DMS153 treated with DMSO at 0.1 percent for 48 hours (cell line): Measurements from ENCODE around the gene ZNF682.
"Not testable (repeated sequence)": the region's sequence is repeated elsewhere in the genome, so short reads cannot be mapped to it uniquely, and the experiment has no call there.

Experiments
- DNase-seq: peaks from one replicate; lab custom pipeline; 2025; ENCODE audit not compliant: unreplicated experiment; lab: John Stamatoyannopoulos, UW

ZNF682 gene

DNA sequence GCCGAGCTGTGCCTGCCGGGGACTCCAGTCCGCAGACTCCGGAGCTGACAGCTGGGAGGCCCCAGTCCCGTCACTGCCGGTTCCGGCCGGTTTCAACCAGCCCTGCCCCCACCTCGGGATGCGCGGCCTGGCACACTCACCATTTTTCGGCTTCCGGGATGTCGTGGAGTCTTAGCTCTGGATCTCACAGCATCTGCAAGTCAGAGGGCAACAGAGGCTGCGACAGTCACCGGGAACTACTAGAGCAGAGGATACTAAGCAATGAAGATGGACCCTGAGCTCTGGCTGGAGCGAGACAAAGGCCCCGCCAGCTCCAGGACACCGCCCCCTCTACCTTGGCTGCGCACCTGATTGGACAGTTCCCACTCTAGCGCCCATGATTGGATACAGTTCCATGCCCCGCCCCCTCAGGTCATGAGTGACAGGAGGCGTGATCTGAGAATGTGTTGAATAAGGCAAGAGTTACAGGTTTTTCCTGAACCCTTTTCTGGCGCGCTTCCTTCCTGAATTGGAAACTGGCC lies at the start of gene ZNF682:
Gene ZNF682 (minus strand): TSS at position 303 of the 521 bp plus-strand sequence. CDS start 160 bp downstream, at position 143.
- DNase-seq: peak; percentile 89

DNA sequence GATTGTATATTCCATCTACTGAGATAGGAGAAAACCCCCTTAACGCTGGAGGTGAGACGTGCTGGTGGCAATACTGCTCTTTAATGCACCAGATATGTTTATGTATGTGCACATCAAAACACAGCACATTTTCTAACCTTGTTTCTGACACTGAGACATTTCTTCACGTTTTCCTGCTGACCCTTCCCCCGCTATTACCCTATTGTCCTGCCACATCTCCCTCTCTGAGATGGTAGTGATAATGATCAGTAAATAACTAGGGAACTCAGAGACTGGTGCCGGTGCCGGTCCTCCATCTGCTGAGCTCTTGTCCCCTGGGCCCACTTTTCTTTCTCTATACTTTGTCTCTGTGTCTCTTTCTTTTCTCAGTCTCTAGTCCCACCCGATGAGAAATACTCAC lies 43.6 kb upstream of the ZNF682 start:
- not testable (repeated sequence) for DNase-seq

DNA sequence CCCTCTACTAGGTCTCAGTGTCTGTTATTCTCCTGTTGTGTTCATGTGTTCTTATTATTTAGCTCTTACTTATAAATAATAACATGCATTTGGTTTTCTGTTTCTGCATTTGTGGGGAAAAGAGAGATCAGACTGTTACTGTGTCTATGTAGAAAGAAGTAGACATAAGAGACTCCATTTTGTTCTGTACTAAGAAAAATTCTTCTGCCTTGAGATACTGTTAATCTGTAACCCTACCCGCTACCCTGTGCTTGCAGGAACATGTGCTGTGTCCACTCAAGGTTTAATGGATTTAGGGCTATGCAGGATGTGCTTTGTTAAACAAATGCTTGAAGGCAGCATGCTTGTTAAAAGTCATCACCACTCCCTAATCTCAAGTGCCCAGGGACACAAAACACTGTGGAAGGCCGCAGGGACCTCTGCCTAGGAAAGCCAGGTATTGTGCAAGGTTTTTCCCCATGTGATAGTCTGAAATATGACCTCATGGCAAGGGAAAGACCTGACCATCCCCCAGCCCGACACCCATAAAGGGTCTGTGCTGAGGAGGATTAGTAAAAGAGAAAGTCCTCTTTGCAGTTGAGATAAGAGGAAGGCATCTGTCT lies 43.0 kb upstream of the ZNF682 start:
- not testable (repeated sequence) for DNase-seq

DNA sequence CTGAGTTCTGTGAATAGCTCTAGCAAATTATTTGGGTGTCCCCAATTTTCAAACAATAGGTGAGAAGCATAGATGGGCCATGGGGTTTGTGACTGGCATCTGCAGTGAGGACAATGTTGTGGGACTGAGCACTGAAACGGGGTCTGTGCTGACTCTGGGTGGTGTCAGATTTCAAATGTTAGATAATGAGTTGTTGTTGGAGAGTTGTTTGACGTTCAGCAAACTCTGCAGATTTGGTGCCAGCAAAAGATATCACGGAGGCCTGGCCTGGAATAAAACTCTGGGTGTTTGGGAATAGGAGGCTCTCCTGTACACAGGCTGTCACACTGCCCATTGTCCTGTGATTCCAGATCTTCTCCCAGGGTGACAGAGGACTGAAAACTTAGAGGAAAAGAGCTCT lies 41.4 kb upstream of the ZNF682 start:
- DNase-seq: no peak

DNA sequence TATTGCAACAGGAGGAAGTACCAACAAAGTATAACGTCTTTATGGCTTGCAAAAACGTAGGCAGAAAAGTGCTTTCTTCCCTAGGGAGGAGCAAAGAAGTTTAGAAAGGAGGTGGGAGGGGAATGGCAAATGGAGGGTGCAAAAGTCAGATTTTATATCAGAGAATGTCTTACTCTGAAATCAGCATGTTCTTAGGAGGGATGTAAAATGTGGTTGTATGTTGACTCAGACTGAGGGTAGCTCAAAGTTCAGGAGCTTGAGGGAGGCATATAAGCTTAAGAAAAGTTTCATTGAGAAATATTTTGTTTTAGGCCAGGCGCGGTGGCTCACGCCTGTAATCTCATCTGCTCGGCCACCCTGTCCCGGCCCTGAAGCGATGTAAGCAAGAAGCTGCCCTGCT lies 40.2 kb upstream of the ZNF682 start:
- DNase-seq: no peak

DNA sequence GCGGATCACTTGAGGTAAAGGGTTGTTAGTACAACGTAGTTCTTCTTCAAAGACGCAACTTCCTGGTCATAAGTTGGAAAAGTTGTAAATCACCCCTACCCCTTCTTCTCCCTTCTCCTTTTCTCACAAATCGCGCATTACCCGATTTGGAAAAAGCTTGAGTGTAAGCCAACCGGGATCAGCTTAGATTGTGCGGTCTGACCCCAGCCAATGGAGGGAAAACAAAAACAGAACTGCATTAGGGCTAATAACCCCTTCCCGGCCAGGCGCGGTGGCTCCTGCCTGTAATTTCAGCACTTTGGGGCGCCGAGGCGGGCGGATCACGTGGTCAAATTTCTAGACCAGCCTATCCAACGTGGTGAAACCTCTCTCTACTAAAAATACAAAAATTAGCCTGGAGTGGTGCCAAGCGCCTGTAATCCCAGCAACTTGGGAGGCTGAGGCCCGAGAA lies 39.3 kb upstream of the ZNF682 start:
- no peak for DNase-seq

DNA sequence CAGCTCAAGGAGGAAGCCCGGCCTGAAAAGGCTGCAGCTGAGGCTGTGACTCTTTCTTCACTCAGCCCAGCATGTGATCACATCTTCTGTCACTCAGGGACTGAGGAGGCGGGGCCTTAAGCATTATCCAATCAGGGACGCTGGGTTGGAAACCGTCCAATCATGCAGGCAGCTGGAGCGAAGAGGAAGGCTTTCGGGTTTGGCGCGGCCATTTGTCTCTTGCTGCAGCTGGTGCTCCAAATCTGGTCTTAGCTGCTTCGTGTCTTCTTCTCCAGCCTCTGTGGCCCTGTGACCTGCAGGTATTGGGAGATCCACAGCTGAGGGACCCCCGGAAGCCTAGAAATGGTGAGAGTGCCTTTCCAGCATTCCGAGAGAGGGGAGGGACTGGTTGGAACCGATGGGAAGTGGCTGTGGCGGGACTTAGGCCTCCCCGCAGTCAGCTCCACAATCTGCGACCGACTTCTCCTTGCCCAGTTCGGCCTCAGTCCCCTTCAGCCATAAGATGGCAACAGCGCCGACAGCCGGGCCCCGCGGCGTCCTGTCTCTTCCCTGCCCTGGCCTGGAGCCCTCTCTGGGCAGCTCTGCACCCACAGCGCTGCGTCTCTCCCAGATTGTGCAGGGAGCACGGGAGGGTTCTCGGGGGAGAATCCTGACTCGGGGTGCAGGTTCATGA lies 38.6 kb upstream of the ZNF682 start, which contains the start of gene ZNF90:
Gene ZNF90 (plus strand): TSS at position 210 of the 673 bp plus-strand sequence. CDS start 133 bp downstream, at position 343.
- no peak for DNase-seq

DNA sequence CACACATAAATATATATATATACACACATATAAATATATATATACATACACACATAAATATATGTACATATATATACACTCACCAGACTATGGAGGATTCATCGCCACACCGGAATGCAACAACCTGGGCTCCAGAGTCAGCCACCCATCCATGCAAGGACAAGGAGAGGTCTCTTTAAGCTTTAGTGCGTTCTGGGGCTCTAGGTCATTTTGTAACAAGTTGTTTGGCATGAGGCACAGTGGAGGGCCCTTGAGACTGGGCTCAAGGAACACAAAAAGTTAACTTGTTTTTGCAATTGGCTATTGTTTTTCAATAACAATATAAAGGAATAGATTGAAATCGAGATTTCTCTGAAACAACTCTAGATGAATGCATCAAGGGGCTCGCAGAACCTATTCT lies 33.6 kb upstream of the ZNF682 start:
- no peak for DNase-seq

DNA sequence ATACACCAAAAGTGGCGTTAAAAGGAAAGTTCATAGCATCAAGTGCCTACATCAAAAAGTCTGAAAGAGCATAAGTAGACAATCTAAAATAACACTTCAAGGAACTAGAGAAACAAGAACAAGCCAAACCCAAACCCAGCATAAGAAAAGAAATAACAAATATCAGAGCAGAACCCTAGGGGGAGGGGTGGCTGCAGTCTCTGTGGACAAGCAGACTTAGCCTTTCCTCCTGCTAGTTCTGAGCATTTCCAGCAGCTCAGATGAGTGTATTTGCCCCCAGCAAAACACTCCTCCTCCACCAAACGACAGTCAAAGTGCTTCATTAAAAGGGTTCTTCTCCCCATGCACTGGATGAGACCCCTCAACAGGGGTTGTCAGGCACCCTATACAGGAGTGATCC lies 31.4 kb upstream of the ZNF682 start:
- DNase-seq: no peak

DNA sequence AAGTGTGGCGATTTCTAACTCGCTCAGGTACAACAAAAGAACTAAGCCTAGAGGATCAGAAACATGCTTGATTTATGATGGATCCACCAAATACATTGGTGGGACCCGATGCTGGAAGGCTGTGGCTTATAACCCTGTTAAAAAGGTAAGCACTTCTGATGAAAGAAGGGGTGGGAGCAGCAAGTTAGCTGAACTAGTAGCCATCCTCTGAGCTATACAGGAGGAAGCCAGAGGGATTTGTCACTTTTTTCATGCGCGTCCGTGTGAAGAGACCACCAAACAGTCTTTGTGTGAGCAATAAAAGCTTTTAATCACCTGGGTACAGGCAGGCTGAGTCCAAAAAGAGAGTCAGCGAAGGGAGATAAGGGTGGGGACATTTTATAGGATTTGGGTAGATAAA lies 29.3 kb upstream of the ZNF682 start:
- DNase-seq: not testable (repeated sequence)

DNA sequence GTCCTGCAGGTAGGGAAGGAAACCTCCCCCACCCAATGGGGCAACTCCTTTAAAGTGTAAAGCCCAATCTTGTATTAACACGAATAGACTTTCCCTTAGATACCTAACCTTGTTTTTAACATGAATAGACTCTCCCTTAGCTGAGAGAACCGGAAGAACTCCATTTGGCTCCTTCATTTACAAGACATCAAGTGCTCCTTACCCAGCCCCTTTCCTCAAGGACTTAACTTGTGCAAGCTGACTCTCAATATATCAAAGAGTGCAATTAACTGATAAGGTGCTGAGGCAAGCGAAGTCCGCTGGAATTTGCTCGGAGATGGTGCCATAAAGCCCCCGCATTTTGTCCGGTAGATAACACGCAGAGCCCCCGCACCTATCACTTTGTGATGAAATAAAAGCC lies 28.6 kb upstream of the ZNF682 start:
- DNase-seq: no peak

DNA sequence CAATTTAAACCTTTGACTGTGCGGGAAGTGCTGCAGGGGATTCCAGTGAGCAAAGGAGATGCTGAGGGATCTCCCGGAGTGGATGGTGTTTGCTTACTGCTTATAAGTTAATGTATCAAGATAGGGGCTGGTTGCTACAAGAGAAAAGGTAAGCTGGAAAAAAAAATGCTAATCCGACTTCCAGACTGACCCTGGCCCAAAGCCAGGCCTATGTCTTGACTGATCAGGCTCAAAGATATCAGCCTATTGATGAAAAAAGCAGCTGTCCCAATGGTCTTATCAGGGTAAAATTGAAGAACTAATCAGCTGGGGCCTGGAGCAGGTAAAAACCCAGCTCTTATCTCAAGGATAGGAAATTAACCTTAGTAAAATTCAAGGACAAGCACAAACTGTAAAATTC lies 27.6 kb upstream of the ZNF682 start:
- DNase-seq: no peak

DNA sequence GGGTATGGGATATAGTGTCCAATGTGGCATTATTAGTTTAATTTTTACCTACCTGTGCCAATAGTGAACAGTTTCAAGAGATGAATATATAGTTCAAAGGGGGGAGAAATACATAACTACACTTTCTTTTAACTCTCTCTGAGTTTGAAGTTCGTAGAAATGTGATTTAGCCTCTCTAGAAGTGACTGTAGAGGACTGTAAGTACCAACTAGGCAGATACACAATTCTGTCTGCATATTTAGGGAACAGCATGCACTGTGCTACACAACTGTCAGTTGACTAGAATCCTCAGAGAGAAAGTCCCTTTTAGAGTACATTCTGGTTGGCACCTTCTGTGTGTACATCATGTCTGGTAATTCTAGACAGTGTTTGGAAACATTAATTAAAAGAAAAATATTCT lies 21.0 kb upstream of the ZNF682 start:
- DNase-seq: no peak

DNA sequence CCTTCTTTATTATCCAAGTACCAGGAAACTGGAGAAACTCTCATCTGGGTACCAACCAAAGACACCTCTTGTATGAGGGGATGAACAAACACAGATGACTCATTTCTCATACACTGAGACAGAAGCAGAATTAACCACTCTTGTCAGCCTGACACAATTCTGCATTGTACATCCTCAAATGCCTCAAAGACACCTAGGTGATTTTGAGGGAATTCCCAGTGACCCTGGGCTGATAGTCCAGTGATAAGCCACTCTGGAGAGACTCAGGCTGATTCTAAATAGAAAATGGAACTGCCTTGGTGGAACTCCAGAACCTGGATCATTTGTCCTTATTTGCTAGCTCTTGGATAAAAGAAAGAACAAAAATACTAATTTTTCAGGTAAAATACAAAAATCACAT lies 19.4 kb upstream of the ZNF682 start:
- not testable (repeated sequence) for DNase-seq

DNA sequence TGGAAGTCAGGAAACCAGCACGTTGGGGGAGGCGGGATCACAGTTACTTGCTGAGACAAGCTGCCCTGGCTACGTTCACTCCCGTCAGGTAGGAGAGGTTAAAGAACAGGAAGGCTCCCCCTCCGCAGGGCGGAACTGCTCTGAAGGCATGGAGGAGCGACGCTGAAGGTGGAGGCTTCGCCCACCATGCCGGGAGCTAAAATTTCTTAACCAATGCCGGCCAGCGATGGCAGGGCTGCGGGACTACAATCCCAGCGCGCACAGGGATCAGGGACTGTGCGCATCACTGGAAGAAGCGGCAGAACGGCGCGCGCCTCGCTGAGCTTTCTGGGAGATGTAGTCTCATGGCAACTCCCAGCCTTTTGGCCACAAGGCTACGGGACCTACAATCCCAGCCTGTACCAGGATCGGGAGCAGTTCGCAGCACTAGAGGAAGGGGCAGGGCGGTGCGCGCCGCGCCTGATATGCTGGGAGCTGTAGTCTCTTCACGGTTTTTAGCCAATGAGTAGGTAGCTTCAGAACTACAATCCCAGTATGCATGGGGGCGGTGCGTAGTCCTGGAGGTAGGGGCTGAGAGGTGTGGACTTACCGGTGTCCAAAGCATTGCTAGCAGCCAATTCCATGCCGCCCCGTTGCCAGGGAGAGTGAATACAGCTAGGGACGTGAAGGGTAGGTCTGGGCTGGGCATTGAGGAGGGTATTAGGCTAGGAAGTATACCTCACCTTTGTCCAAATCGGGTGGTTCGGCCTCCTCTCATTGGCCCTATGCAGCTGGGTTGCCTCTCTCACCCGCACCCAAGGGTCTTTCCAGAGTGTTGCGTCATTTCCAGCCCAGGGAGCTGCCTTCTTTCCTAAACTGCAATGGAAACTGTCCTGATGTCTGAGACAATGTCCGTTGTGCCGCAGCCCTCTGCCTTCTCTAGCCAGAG lies 12.8 kb upstream of the ZNF682 start:
- DNase-seq: peak; percentile 89

DNA sequence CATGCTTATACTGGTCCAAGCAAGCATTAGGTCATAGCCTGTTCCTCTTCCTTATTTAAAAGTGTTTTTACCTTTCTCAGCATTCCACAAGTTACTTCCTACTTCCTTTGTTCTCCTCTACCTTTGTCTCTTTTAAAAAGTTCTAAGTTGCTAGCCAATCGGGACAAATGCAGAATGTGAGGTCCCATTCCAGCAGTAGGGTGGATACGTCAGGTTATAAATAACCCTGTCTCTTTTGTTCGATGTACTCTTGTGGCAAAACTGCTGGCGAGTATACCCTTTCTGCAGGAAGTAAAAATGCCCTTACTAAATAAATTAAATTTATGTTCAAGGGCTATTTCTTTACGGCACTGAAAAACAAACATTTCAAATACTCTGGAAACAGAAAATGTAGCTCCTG lies 6.4 kb upstream of the ZNF682 start:
- not testable (repeated sequence) for DNase-seq

DNA sequence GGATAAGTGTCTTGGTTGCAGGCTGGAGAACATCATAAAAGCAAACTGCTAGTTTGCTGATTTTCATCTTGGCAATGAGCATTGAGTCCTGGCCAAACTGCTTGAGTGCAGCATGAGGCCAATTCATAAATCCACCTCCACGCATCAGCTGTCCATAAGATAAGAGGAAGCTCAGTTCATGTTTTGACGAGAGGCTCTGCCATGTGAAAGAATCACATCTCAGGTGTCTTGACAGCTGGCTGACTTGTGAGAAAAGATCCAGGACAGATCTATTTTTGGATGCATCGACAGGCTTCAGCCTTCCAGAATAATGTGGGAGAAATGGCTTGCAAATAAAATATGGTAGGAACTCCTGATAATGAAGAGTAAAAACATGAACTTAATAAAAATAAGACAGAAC lies 5.4 kb upstream of the ZNF682 start:
- no peak for DNase-seq

DNA sequence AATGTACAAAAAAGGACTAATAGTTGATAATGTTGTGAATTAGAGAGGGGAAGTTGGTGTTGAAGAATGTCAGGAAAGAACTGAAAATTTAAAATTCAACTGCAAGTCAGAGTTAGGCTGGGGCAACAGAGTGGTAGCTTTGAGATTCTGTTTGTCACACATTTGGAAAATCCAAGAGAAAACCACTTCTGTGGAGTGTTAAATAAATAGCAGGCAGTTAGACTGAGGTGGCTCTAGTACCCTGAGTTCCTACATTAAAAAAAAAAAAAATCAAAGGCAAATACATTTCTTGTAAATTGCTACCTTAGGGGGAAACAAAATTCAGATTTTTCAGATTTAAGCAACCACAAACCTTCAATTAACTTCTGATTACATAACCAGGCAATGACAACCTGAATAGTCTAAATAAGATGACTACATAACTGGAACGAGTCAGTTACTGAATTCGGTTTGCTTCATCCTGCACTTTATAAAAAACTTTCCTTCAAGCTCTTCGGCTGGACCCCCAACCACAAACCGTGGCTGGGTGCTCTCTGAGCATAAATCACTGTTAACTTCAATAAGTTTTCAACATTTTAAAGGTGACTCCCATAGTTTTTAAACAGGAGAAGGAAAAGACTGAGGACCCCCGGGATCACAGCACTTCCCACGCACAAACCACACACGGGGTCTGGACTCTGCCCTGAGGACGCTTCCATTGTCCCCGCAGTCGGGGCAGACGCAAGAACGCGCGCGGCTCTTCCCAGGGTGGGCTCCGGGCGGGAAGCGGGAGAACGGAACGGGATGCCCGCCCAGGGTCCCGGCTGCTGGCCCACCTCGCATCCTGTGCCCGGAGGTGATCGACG lies 725 bp downstream of the ZNF682 start:
- DNase-seq: no peak

DNA sequence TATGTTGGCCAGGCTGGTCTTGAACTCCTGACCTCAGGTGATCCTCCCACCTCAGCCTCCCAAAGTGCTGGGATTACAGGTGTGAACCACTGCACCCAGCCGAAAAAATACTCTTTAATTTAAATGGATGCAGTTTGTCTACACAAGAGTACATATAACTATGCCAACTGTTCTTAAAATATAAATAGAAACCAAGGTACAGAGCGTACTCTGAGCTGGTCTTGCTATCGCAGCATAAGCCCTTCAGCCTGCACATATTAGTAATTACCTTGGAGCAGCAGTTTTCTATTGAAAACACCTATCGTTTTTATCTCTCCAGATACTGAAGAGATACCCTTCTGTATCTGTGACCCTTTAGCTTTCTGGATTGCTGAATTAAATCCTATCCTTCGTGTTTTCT lies 3.4 kb downstream of the ZNF682 start:
- no peak for DNase-seq

DNA sequence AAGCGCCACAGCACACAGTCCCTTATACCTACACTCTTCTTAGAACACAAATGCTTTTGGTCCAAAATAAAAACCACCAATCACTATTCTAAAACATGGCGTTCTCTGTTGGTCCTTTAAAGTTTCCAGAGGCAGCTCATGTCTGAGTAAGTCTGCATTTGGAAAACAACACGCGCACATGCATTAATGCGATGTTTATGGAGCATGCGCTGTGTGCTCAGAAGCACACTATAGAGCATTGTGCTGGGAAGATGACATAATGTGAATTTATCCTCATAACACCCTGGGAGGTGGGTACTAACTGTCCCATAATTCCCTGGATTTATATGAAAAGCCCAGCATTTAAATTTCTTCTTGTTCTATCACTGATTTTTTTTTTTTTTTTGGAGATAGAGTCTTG lies 10.7 kb downstream of the ZNF682 start:
- no peak for DNase-seq

DNA sequence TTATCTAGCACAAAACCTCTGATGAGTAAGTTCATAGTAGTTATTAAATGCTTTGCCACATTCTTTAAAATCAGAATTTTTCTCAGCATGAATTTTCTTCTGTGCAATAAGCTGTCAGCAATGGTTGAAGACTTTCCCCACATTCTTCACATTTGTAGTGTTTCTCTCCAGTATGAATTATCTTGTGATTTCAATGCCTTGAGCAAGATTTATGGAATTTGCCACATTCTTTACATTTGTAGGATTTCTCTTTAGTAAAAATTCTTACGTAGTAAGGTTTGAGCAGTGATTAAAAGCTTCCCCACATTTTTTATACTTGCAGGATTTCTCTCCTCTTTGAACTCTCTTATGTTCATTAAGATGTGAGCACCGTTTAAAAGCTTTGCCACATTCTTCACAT lies 33.6 kb downstream of the ZNF682 start:
- no peak for DNase-seq
